ENCODE measurements around the gene NOX3. TPM values are rescaled to one million over a fixed set of nuclear protein-coding genes. Genes with fewer than 3 reads are reported as not detected.

Gene NOX3
- total RNA-seq, 1 donor from 2014 or later: not detected

- TF ChIP-seq CTCF (IDR thresholded peaks at IDR 0.05): no peak
These were observed 76.9 kb downstream of the NOX3 start for GRCh38 chr6:155378724-155379123.

GRCh38 chr6:155378276-155378675, 77.4 kb downstream of the NOX3 start:
- no peaks in the 10 kb centered on the region for H3K27me3 Mint-ChIP-seq
- ChIA-PET POLR2A (no interaction called here), CTCF (no interaction called here)
- TF ChIP-seq CTCF (IDR thresholded peaks at IDR 0.05): no peak
- intact Hi-C loops (cut with micrococcal nuclease): no loop called here
- ATAC-seq (ENCODE audit: low read depth) (no peak), DNase-seq (no peak)
- H3K4me1 Mint-ChIP-seq: peaks cover 2% of the 10 kb centered on the region
- no peaks in the 10 kb centered on the region for H3K36me3 Mint-ChIP-seq (ENCODE audit: low read depth)
- no peaks in the 10 kb centered on the region for H3K9me3 Mint-ChIP-seq
- no peak overlapping the region for H3K27ac Mint-ChIP-seq
- H3K4me3 Mint-ChIP-seq: no peak overlapping the region

More at GRCh38 chr6:155378724-155379123, 76.9 kb downstream of the NOX3 start:
- DNase-seq (no peak), ATAC-seq (ENCODE audit: low read depth) (no peak)
- Mint-ChIP-seq H3K27ac (no peak overlapping the region), H3K4me1 (peaks cover 2% of the 10 kb centered on the region), H3K27me3 (no peaks in the 10 kb centered on the region), H3K36me3 (ENCODE audit: low read depth) (no peaks in the 10 kb centered on the region), H3K4me3 (no peak overlapping the region), H3K9me3 (no peaks in the 10 kb centered on the region)
- intact Hi-C loops (cut with micrococcal nuclease): no loop called here
- CTCF ChIA-PET: no interaction called here
- POLR2A ChIA-PET: no interaction called here

GRCh38 chr6:155377061-155377460, 78.6 kb downstream of the NOX3 start:
- ATAC-seq (ENCODE audit: low read depth): no peak
- intact Hi-C loops (cut with micrococcal nuclease): no loop called here
- DNase-seq: no peak
- TF ChIP-seq CTCF (IDR thresholded peaks at IDR 0.05): no peak
- Mint-ChIP-seq H3K27me3 (peaks cover 5% of the 10 kb centered on the region), H3K36me3 (ENCODE audit: low read depth) (no peaks in the 10 kb centered on the region), H3K4me3 (no peak overlapping the region), H3K9me3 (no peaks in the 10 kb centered on the region), H3K4me1 (no peaks in the 10 kb centered on the region), H3K27ac (no peak overlapping the region)
- ChIA-PET POLR2A (no interaction called here), CTCF (no interaction called here)

GRCh38 chr6:155375801-155376200, 79.8 kb downstream of the NOX3 start:
- Mint-ChIP-seq H3K36me3 (ENCODE audit: low read depth) (no peaks in the 10 kb centered on the region), H3K4me3 (no peak overlapping the region), H3K4me1 (no peaks in the 10 kb centered on the region), H3K27ac (no peak overlapping the region), H3K9me3 (no peaks in the 10 kb centered on the region), H3K27me3 (peaks cover 5% of the 10 kb centered on the region)
- intact Hi-C loops (cut with micrococcal nuclease): no loop called here
- DNase-seq (no peak), ATAC-seq (ENCODE audit: low read depth) (no peak)
- CTCF ChIA-PET: no interaction called here
- POLR2A ChIA-PET: no interaction called here
- no peak for TF ChIP-seq CTCF (IDR thresholded peaks at IDR 0.05)

GRCh38 chr6:155374681-155375080, 81.0 kb downstream of the NOX3 start:
- Mint-ChIP-seq H3K27ac (no peak overlapping the region), H3K9me3 (no peaks in the 10 kb centered on the region), H3K4me1 (no peaks in the 10 kb centered on the region), H3K4me3 (no peak overlapping the region), H3K36me3 (ENCODE audit: low read depth) (no peaks in the 10 kb centered on the region), H3K27me3 (peaks cover 7% of the 10 kb centered on the region)
- intact Hi-C loops (cut with micrococcal nuclease): no loop called here
- ATAC-seq (ENCODE audit: low read depth) (no peak), DNase-seq (no peak)
- POLR2A ChIA-PET: no interaction called here
- TF ChIP-seq CTCF (IDR thresholded peaks at IDR 0.05): no peak
- CTCF ChIA-PET: no interaction called here
